Measurements from ENCODE around the gene RUBCNL. TPM values are rescaled to one million over a fixed set of nuclear protein-coding genes. Genes with fewer than 3 reads are reported as not detected.
A peak's percentile ranks its signal among the peaks of the same experiment; 100 is the strongest.
"Not testable (repeated sequence)": the region's sequence is repeated elsewhere in the genome, so short reads cannot be mapped to it uniquely, and the experiment has no call there.

RUBCNL gene, protein sequence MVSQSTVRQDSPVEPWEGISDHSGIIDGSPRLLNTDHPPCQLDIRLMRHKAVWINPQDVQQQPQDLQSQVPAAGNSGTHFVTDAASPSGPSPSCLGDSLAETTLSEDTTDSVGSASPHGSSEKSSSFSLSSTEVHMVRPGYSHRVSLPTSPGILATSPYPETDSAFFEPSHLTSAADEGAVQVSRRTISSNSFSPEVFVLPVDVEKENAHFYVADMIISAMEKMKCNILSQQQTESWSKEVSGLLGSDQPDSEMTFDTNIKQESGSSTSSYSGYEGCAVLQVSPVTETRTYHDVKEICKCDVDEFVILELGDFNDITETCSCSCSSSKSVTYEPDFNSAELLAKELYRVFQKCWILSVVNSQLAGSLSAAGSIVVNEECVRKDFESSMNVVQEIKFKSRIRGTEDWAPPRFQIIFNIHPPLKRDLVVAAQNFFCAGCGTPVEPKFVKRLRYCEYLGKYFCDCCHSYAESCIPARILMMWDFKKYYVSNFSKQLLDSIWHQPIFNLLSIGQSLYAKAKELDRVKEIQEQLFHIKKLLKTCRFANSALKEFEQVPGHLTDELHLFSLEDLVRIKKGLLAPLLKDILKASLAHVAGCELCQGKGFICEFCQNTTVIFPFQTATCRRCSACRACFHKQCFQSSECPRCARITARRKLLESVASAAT
- total RNA-seq: 1 to 10 TPM in 1 of 2 donors, under 1 TPM in 1; 0.59 to 9.9 TPM

DNA sequence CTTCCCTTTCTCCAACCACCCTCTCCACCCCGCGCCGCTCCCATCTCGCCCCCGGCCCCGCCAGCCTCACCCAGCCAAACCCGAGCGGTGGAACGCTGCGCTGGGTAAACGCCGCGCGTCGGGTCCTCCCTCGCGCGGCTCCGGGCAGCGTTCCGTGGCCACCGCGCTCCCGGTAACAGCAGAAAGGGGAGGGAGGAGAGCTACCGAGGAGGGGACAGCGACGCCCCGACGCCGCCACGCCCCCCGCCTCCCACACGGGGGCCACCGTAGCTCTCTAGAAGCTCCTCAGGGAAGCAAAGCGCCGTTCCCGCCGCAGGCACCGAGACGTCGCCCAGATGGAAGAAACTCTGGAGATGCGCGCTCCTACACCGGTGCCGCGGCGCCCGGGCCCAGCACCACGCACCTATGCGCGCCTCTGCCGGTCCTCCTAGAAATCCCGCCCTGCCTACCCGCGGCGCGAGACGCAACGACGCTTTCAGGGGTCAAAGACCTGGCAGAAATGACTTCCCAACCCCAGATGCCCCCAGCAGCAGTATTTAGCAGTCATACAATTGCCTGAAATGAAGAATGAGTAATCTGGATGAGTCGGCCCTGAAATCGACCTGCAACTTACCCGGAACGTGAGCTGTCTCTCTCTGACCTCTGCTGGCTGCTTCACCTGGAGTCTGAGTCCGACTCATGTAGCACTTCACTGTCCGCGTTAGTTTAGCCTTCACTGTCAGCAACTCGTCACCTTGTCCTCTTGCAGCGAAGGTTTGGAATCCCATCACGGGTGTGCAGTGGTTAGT, at the start of gene RUBCNL:
Gene RUBCNL, minus strand, starts transcription at position 189 of the 788 bp plus-strand sequence. CDS start 14,777 bp downstream, outside the sequence.
- Histone ChIP-seq H3K9me3 (no peaks in the 10 kb centered on the region), H3K27me3 (replicated peaks; ENCODE audit: insufficient read depth) (peaks cover 4% of the 10 kb centered on the region), H3K4me3 (peak within 1 kb of the TSS; percentile 29 to 30), H3K4me1 (replicated peaks) (no peaks in the 10 kb centered on the region), H3K36me3 (no peaks in the 10 kb centered on the region), H3K27ac (no peak within 1 kb of the TSS)
- 3% methylated on average over 54 of the region's 70 CpGs for WGBS
- TF ChIP-seq POLR2AphosphoS5 (IDR thresholded peaks at IDR 0.05): no peak
- intact Hi-C loops (cut with DNase I): no loop called here
- no peak for DNase-seq (ENCODE audit: low spot score)

DNA sequence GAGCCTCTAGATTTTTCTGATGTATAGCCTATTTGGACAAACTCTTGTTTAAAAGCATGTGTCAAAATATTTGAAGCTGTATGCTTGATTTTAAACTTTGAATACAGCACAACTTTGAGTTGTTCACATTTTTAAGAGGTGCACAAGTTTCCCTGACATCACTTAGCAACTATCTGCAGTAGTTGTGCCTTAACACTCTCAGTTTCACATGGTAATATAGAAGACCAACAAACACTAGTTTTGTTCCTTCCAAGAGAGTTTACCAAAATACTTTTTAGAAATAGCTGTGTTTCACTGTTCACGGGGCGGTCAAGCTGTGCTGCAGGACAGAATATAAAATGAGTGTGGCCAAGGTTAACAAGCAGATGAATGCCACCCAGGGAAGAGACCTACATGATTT, 42.5 kb upstream of the RUBCNL start:
- H3K4me1 ChIP-seq (replicated peaks); H3K4me3 ChIP-seq; H3K27ac ChIP-seq; H3K27me3 ChIP-seq (replicated peaks; ENCODE audit: insufficient read depth); DNase-seq (ENCODE audit: low spot score); H3K36me3 ChIP-seq; intact Hi-C loops (cut with DNase I); H3K9me3 ChIP-seq: not testable (repeated sequence)
- 91% methylated on average over 2 of the region's 2 CpGs for WGBS

DNA sequence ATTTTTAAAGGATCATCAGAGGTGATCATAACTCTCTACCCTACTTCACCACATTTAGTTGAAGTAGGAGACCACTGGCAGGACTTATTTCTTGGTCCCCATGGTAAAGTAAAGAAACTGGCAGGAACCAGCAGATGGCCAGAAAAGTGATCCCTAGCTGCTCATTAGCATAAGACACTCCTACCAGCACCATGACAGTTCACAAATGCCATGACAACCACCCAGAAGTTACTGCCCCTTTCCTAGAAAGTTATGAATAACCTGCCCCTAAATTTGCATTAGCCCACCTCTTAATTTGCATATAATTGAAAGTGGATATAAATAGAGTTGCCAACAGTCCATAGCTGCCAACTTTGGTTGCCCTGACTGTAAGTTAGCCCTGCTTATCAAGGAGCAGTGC, 18.4 kb upstream of the RUBCNL start:
- H3K4me3 ChIP-seq: no peak overlapping the region
- no peaks in the 10 kb centered on the region for H3K36me3 ChIP-seq
- TF ChIP-seq, protein P1, sequence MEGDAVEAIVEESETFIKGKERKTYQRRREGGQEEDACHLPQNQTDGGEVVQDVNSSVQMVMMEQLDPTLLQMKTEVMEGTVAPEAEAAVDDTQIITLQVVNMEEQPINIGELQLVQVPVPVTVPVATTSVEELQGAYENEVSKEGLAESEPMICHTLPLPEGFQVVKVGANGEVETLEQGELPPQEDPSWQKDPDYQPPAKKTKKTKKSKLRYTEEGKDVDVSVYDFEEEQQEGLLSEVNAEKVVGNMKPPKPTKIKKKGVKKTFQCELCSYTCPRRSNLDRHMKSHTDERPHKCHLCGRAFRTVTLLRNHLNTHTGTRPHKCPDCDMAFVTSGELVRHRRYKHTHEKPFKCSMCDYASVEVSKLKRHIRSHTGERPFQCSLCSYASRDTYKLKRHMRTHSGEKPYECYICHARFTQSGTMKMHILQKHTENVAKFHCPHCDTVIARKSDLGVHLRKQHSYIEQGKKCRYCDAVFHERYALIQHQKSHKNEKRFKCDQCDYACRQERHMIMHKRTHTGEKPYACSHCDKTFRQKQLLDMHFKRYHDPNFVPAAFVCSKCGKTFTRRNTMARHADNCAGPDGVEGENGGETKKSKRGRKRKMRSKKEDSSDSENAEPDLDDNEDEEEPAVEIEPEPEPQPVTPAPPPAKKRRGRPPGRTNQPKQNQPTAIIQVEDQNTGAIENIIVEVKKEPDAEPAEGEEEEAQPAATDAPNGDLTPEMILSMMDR (IDR thresholded peaks at IDR 0.05): no peak
- no peak for TF ChIP-seq POLR2A (IDR thresholded peaks at IDR 0.05)
- no peak for TF ChIP-seq POLR2AphosphoS5 (IDR thresholded peaks at IDR 0.05)
- DNase-seq (ENCODE audit: low spot score): no peak
- H3K4me1 ChIP-seq (replicated peaks): no peaks in the 10 kb centered on the region
- H3K9me3 ChIP-seq: no peaks in the 10 kb centered on the region
- intact Hi-C loops (cut with DNase I): no loop called here
- no peak overlapping the region for H3K27ac ChIP-seq
- no peaks in the 10 kb centered on the region for H3K27me3 ChIP-seq (replicated peaks; ENCODE audit: insufficient read depth)

DNA sequence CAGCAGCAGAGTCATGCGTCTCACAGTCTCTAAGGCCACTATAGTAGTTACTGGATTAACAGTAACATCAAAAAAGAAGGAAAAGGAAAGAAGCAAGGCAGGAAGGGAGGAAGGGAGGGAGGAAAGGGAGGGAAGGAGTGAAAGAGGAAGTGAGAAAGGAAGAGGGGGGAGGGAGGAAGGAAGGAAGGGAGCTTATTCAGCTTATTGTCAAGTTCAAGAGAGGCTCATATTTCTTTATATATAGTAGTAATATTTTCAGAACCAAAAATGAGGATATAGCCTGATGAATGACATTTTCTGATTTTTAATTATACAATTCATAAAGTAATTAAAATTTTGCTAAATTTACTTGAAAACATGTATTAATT, 17.7 kb upstream of the RUBCNL start:
- intact Hi-C loops (cut with DNase I): no loop called here

DNA sequence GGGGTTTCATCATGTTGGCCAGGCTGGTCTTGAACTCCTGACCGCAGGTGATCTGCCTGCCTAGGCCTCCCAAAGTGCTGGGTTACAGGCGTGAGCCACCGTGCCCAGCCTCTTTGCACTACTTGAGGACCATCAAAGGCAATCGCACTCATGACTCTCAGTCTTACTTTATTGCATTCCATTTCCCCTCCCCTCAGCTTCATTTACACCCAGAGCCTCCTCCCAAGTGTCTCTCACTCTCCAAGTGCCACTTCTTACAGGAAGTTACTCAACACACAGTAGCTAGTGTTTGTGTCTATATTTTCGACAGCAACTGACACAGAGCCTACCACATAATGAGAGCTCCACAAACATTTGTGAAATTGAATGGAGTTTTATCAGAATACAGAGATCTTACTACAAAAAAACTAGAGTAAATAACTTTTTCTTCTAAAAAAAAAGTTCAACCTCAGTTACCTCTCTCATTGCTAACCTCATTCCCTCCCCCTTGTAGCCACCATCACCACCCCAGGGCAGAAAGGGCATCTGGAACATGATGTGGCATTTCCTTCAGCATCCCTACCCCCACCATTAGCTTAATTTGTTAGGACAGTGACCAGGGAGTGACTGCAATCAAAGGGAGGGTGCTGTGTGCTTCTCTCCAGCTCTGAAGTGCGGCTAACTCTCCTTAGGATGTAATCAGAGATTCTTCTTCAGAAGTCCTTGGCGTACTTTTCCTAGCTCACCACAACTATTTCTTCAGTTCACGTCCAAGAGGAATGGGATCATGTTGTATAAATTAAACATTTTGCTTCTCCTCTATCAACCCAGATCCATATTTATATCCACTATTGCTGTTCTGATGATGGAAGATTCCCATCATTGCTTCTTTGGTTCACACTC, 17.0 kb upstream of the RUBCNL start:
- H3K27me3 ChIP-seq (replicated peaks; ENCODE audit: insufficient read depth): no peaks in the 10 kb centered on the region
- TF ChIP-seq POLR2AphosphoS5 (IDR thresholded peaks at IDR 0.05) (no peak), POLR2A (IDR thresholded peaks at IDR 0.05) (no peak)
- TF ChIP-seq, protein P1 (IDR thresholded peaks at IDR 0.05): no peak
- no peaks in the 10 kb centered on the region for H3K36me3 ChIP-seq
- no peak overlapping the region for H3K27ac ChIP-seq
- DNase-seq (ENCODE audit: low spot score): no peak
- H3K4me3 ChIP-seq: no peak overlapping the region
- no peaks in the 10 kb centered on the region for H3K9me3 ChIP-seq
- no peaks in the 10 kb centered on the region for H3K4me1 ChIP-seq (replicated peaks)
- intact Hi-C loops (cut with DNase I): no loop called here
- 69% methylated on average over 8 of the region's 8 CpGs for WGBS

More for the DNA sequence above, 17.7 kb upstream of the RUBCNL start:
- 85% methylated on average over 1 of the region's 1 CpG for WGBS
- Histone ChIP-seq H3K9me3 (no peaks in the 10 kb centered on the region), H3K4me1 (replicated peaks) (no peaks in the 10 kb centered on the region), H3K27ac (no peak overlapping the region), H3K27me3 (replicated peaks; ENCODE audit: insufficient read depth) (no peaks in the 10 kb centered on the region), H3K36me3 (no peaks in the 10 kb centered on the region), H3K4me3 (no peak overlapping the region)
- no peak for DNase-seq (ENCODE audit: low spot score)
- TF ChIP-seq, protein P1 (IDR thresholded peaks at IDR 0.05): no peak
- TF ChIP-seq POLR2AphosphoS5 (IDR thresholded peaks at IDR 0.05): no peak
- TF ChIP-seq POLR2A (IDR thresholded peaks at IDR 0.05): no peak

Measured in prostate gland (tissue), 2 donors.